Colon (tissue), 2 donors: Measurements from ENCODE around the gene HEXD.
"Not testable (repeated sequence)": the region's sequence is repeated elsewhere in the genome, so short reads cannot be mapped to it uniquely, and the experiment has no call there.

Experiments
- FAIRE-seq: peaks from 2 replicates; lab custom pipeline; 2012; peaks lifted over from hg19 to GRCh38; lab: Jason Lieb, UNC
- donor health status: control.
- donor health status: control.

Gene HEXD

GRCh38 chr17:82397449-82398335 is 20.5 kb upstream of the HEXD start:
- no peak for FAIRE-seq

- FAIRE-seq: no peak
These were observed 19.1 kb upstream of the HEXD start for GRCh38 chr17:82399041-82399441.

GRCh38 chr17:82399601-82400101 is 18.5 kb upstream of the HEXD start:
- no peak for FAIRE-seq

- FAIRE-seq: no peak
These were observed 17.9 kb upstream of the HEXD start for GRCh38 chr17:82400206-82400605.

- FAIRE-seq: no peak
These were observed 17.3 kb upstream of the HEXD start for GRCh38 chr17:82400830-82401229.

GRCh38 chr17:82402865-82403264 is 15.3 kb upstream of the HEXD start:
- no peak for FAIRE-seq

- FAIRE-seq: no peak
These were observed 14.2 kb upstream of the HEXD start for GRCh38 chr17:82403662-82404660.

- no peak for FAIRE-seq
These were observed 13.1 kb upstream of the HEXD start for GRCh38 chr17:82405051-82405450.

GRCh38 chr17:82406131-82406671 is 11.9 kb upstream of the HEXD start:
- no peak for FAIRE-seq

- FAIRE-seq: no peak
These were observed 10.9 kb upstream of the HEXD start for GRCh38 chr17:82407255-82407654.

GRCh38 chr17:82408288-82408937 is 9.7 kb upstream of the HEXD start:
- no peak for FAIRE-seq

GRCh38 chr17:82408938-82409318 is 9.2 kb upstream of the HEXD start:
- FAIRE-seq: no peak

- no peak for FAIRE-seq
These were observed 8.0 kb upstream of the HEXD start for GRCh38 chr17:82410014-82410716.

- no peak for FAIRE-seq
These were observed 6.6 kb upstream of the HEXD start for GRCh38 chr17:82411396-82412053.

GRCh38 chr17:82412081-82412480 is 6.1 kb upstream of the HEXD start:
- not testable (repeated sequence) for FAIRE-seq

GRCh38 chr17:82412535-82413520 is 5.3 kb upstream of the HEXD start:
- no peak for FAIRE-seq

- no peak for FAIRE-seq
These were observed 3.4 kb upstream of the HEXD start for GRCh38 chr17:82414548-82415281.

- no peak for FAIRE-seq
These were observed 2.8 kb upstream of the HEXD start for GRCh38 chr17:82415336-82415735.

GRCh38 chr17:82415786-82416185 is 2.4 kb upstream of the HEXD start:
- FAIRE-seq: no peak
